ENCODE data around the gene MKRN2OS.

DNA sequence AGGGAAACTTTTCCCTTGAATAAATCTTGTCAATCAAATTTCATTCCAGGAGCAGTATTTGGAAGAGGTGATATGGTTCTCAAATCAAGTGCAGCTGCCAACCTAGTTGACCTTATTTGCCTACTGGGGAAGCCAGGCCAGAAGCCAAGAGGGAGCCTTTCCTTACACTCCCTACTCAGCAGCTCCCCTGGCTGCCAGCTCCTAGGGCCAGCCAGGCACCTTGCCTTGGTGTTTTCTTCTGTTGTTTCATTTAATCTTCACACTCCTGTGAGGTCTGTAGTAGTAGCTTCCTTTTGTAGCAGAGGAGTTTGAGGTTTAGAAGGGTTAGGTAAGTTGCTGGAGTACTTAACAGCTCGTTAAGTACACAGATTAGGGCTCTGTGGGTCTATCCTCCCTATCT is 22.6 kb downstream of the MKRN2OS start:
- TF ChIP-seq, protein P1, sequence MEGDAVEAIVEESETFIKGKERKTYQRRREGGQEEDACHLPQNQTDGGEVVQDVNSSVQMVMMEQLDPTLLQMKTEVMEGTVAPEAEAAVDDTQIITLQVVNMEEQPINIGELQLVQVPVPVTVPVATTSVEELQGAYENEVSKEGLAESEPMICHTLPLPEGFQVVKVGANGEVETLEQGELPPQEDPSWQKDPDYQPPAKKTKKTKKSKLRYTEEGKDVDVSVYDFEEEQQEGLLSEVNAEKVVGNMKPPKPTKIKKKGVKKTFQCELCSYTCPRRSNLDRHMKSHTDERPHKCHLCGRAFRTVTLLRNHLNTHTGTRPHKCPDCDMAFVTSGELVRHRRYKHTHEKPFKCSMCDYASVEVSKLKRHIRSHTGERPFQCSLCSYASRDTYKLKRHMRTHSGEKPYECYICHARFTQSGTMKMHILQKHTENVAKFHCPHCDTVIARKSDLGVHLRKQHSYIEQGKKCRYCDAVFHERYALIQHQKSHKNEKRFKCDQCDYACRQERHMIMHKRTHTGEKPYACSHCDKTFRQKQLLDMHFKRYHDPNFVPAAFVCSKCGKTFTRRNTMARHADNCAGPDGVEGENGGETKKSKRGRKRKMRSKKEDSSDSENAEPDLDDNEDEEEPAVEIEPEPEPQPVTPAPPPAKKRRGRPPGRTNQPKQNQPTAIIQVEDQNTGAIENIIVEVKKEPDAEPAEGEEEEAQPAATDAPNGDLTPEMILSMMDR (IDR thresholded peaks at IDR 0.05), result no peak
- TF ChIP-seq, protein P2, sequence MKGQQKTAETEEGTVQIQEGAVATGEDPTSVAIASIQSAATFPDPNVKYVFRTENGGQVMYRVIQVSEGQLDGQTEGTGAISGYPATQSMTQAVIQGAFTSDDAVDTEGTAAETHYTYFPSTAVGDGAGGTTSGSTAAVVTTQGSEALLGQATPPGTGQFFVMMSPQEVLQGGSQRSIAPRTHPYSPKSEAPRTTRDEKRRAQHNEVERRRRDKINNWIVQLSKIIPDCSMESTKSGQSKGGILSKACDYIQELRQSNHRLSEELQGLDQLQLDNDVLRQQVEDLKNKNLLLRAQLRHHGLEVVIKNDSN (CRISPR knock-in tag; IDR thresholded peaks at IDR 0.05), result no peak
- no peak for TF ChIP-seq CREB1 (CRISPR knock-in tag; IDR thresholded peaks at IDR 0.05)
- TF ChIP-seq TEAD1 (CRISPR knock-in tag; IDR thresholded peaks at IDR 0.05), result no peak
- TF ChIP-seq, protein P3, sequence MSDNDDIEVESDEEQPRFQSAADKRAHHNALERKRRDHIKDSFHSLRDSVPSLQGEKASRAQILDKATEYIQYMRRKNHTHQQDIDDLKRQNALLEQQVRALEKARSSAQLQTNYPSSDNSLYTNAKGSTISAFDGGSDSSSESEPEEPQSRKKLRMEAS (CRISPR knock-in tag; IDR thresholded peaks at IDR 0.05), result no peak
- no peak for TF ChIP-seq GABPB1 (CRISPR knock-in tag; IDR thresholded peaks at IDR 0.05)
- TF ChIP-seq ZBTB21 (CRISPR knock-in tag; IDR thresholded peaks at IDR 0.05; ENCODE audit: borderline replicate concordance), result no peak
- no peak for TF ChIP-seq FOXJ3 (CRISPR knock-in tag; IDR thresholded peaks at IDR 0.05; ENCODE audit: borderline replicate concordance)
- TF ChIP-seq, protein P4, sequence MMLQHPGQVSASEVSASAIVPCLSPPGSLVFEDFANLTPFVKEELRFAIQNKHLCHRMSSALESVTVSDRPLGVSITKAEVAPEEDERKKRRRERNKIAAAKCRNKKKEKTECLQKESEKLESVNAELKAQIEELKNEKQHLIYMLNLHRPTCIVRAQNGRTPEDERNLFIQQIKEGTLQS (CRISPR knock-in tag; conservative IDR thresholded peaks at IDR 0.05), result no peak
- no peak for TF ChIP-seq FOXP1 (CRISPR knock-in tag; IDR thresholded peaks at IDR 0.05; ENCODE audit: borderline replicate concordance)
- no peak for TF ChIP-seq SP1 (CRISPR knock-in tag; conservative IDR thresholded peaks at IDR 0.05)

Measured in WTC11 (cell line).